GM21786 (cell line): Measurements from ENCODE around the gene C3orf70.

Source experiments
- ATAC-seq: cut with Tn5 transposase; IDR thresholded peaks from one replicate; pipeline ENCODE4 v1.9.1; 2021; ENCODE audit not compliant: unreplicated experiment

The C3orf70 gene

GRCh38 chr3:185056908-185057307 is 96.0 kb downstream of the C3orf70 start:
- ATAC-seq, result no peak

GRCh38 chr3:185052631-185053030 is 100.2 kb downstream of the C3orf70 start:
- no peak for ATAC-seq

- ATAC-seq, result no peak
These were observed 101.1 kb downstream of the C3orf70 start for GRCh38 chr3:185051801-185052200.

- ATAC-seq, result no peak
These were observed 103.2 kb downstream of the C3orf70 start for GRCh38 chr3:185049710-185050109.

GRCh38 chr3:185046603-185047002 is 106.3 kb downstream of the C3orf70 start:
- no peak for ATAC-seq

- ATAC-seq, result no peak
These were observed 106.7 kb downstream of the C3orf70 start for GRCh38 chr3:185046164-185046515.

- ATAC-seq, result no peak
These were observed 110.4 kb downstream of the C3orf70 start for GRCh38 chr3:185042312-185043050.

- ATAC-seq, result no peak
These were observed 111.3 kb downstream of the C3orf70 start for GRCh38 chr3:185041540-185041939.

GRCh38 chr3:185040425-185040824 is 112.4 kb downstream of the C3orf70 start:
- no peak for ATAC-seq

GRCh38 chr3:185037801-185038200 is 115.1 kb downstream of the C3orf70 start:
- no peak for ATAC-seq

GRCh38 chr3:185030951-185031350 is 121.9 kb downstream of the C3orf70 start:
- no peak for ATAC-seq

GRCh38 chr3:185030399-185030798 is 122.5 kb downstream of the C3orf70 start:
- no peak for ATAC-seq

GRCh38 chr3:185029086-185029485 is 123.8 kb downstream of the C3orf70 start:
- no peak for ATAC-seq

- no peak for ATAC-seq
These were observed 124.7 kb downstream of the C3orf70 start for GRCh38 chr3:185028121-185028520.
